K562 (cell line): ENCODE measurements around the gene BIRC6. TPM values are rescaled to one million over a fixed set of nuclear protein-coding genes. Genes with fewer than 3 reads are reported as not detected.

Source experiments
- ATAC-seq: fragments of 200-7000 bp; cut with Tn5 transposase; 3 replicates; pipeline ENCODE4 v1.9.1; 2020; ENCODE audit warnings: moderate library complexity
- BruUV-seq: library from RNA; stranded (reverse); fragments of 400-500 nt; replicated peaks from 2 replicates; lab custom pipeline; 2021; lab: Mats Ljungman, UMichigan
- CTCF ChIA-PET: fragments of 300-600 bp; formaldehyde crosslinking; extraction: SDS; loops from one replicate; lab custom pipeline; 2021; ENCODE audit warnings: low intra/inter-chr PET ratio; lab: Yijun Ruan, JAX
- POLR2A ChIA-PET: fragments of 300-600, 350-650 bp; sonication (Branson Sonifier 250); formaldehyde crosslinking; extraction: SDS; loops from one replicate; lab custom pipeline; 2021; ENCODE audit warnings: antibody characterized with exemption, inconsistent platforms; lab: Yijun Ruan, JAX
- DNase-seq, 4 experiments: peaks; one replicate each; pipeline versions ENCODE4 v3.0.0 to v3.0.0-alpha.2; 2011 to 2018; ENCODE audit warnings: low spot score in 3 of 4, mixed read lengths in 3 of 4; ENCODE audit errors: extremely low read depth in 1 of 4
- FAIRE-seq: peaks from 2 replicates; lab custom pipeline; 2011; peaks lifted over from hg19 to GRCh38; lab: Jason Lieb, UNC
- H2AFZ ChIP-seq: 2 replicates; pipeline ENCODE4 v1.6.0; 2011; ENCODE audit warnings: low read depth, low read length, control low read depth, inconsistent platforms
- H3K27ac ChIP-seq: fragments of 200-600 bp; 3 replicates; pipeline ENCODE4 v1.8.0; 2011; ENCODE audit warnings: low read depth, mild to moderate bottlenecking, control low read depth, inconsistent platforms, low read length, moderate library complexity, mixed read lengths; ENCODE audit errors: extremely low read depth
- H3K27me3 ChIP-seq, 2 experiments: fragments of 300-600 bp in 1 of 2; 2 replicates in 1 of 2; 3 replicates in 1 of 2; pipeline versions ENCODE4 v1.6.0 to v1.8.0; 2011; ENCODE audit warnings: inconsistent platforms in 2 of 2, low read length in 2 of 2, mild to moderate bottlenecking in 1 of 2, mixed read lengths in 1 of 2, moderate library complexity in 1 of 2; ENCODE audit not compliant: control insufficient read depth in 2 of 2, insufficient read depth in 2 of 2
- H3K36me3 ChIP-seq: fragments of 300-600 bp; 3 replicates; pipeline ENCODE4 v1.8.0; 2011; ENCODE audit warnings: mild to moderate bottlenecking, low read length, inconsistent platforms; ENCODE audit not compliant: control insufficient read depth, insufficient read depth
- H3K4me1 ChIP-seq, 2 experiments: fragments of 200-600 bp in 1 of 2; replicated peaks in 1 of 2; 2 replicates in 1 of 2; 3 replicates in 1 of 2; pipeline versions ENCODE4 v1.5.1 to v1.8.0; 2011; ENCODE audit warnings: inconsistent platforms in 2 of 2, low read length in 2 of 2, mild to moderate bottlenecking in 1 of 2, mixed read lengths in 1 of 2, moderate library complexity in 1 of 2; ENCODE audit not compliant: control insufficient read depth in 2 of 2, insufficient read depth in 2 of 2
- H3K4me2 ChIP-seq: 2 replicates; pipeline ENCODE4 v1.6.1; 2011; ENCODE audit warnings: low read length, control low read depth, inconsistent platforms, mixed read lengths; ENCODE audit not compliant: insufficient read depth
- H3K4me3 ChIP-seq: fragments of 200-600 bp; sonication (generic), shearing (Covaris generic); 2 replicates; pipeline ENCODE4 v1.5.1; 2016; ENCODE audit warnings: control low read depth, inconsistent platforms
- H3K79me2 ChIP-seq: fragments of 200-600 bp; 3 replicates; pipeline ENCODE4 v1.8.0; 2011; ENCODE audit warnings: low read length, inconsistent platforms; ENCODE audit not compliant: control insufficient read depth, insufficient read depth
- H3K9ac ChIP-seq, 2 experiments: 2 replicates each; pipeline versions ENCODE4 v1.6.0 to v1.6.1; 2011; ENCODE audit warnings: low read depth in 2 of 2, low read length in 2 of 2, control low read depth in 1 of 2, inconsistent platforms in 1 of 2, mild to moderate bottlenecking in 1 of 2, mixed read lengths in 1 of 2; ENCODE audit not compliant: insufficient read depth in 1 of 2
- H3K9me1 ChIP-seq: one replicate; pipeline ENCODE4 v1.6.0; 2011; ENCODE audit warnings: inconsistent platforms, mild to moderate bottlenecking, low read length, moderate library complexity; ENCODE audit not compliant: control insufficient read depth, insufficient read depth
- H3K9me3 ChIP-seq: replicated peaks from 2 replicates; pipeline ENCODE4 v1.5.1; 2011; ENCODE audit warnings: low read depth, low read length, inconsistent platforms; ENCODE audit not compliant: control insufficient read depth, insufficient read depth
- H4K20me1 ChIP-seq: replicated peaks from 2 replicates; pipeline ENCODE4 v1.6.1; 2011; ENCODE audit warnings: low read length, inconsistent platforms, mixed read lengths; ENCODE audit not compliant: control insufficient read depth, insufficient read depth
- DNMT1 ChIP-seq: fragments of 450-650 bp; IDR thresholded peaks from 2 replicates; pipeline ENCODE4 v1.6.1; 2016; ENCODE audit warnings: antibody characterized with exemption, mild to moderate bottlenecking
- THRAP3 ChIP-seq: fragments of 450-650 bp; IDR thresholded peaks from 2 replicates; pipeline ENCODE4 v1.6.1; 2016; ENCODE audit warnings: mild to moderate bottlenecking, inconsistent platforms, borderline replicate concordance
- ZNF3 ChIP-seq: fragments of 250-450 bp; sonication (Bioruptor Pico); IDR thresholded peaks from 2 replicates; pipeline ENCODE4 v1.5.0; 2021; ENCODE audit warnings: mild to moderate bottlenecking, moderate library complexity
- WGBS: fragments of 100-300 bp; shearing (Covaris generic); methylation state at CpG from one replicate; pipeline ENCODE4 v1.1.6; 2016; ENCODE audit warnings: low coverage, mixed read lengths; ENCODE audit not compliant: insufficient coverage; ENCODE audit errors: missing lambda C conversion rate; 5-methylcytosine and 5-hydroxymethylcytosine counted together
- in situ Hi-C: fragments of 300-500 bp; cut with MboI; formaldehyde crosslinking; loops from 4 replicates; pipeline ENCODE4 v1.15.0; 2018; ENCODE audit warnings: inconsistent platforms, mixed read lengths
- intact Hi-C: fragments of 100-400 bp; cut with micrococcal nuclease; formaldehyde crosslinking; loops from 2 replicates; pipeline ENCODE4 v1.14.2; 2022
- polyA plus RNA-seq, 8 experiments: library from polyadenylated mRNA; depleted of rRNA in 4 of 8; stranded (reverse) in 5 of 8; unstranded in 3 of 8; fragments of >200 nt; fragmentation: Nextera tagmentation in 2 of 8; fragmentation: Illumina TruSeq in 1 of 8; extraction: Ambion mirVana in 2 of 8; extraction: Trizol in 1 of 8; gene quantifications; 2 replicates each; pipeline versions ENCODE4 v1.2.1 to v1.2.3, GENCODE V29; 2011 to 2014; ENCODE audit warnings: inconsistent platforms in 1 of 8, missing spikeins in 1 of 8
- total RNA-seq, 7 experiments: library from RNA; depleted of rRNA in 6 of 7; stranded (reverse); fragments of >200 nt in 6 of 7; fragmentation: Illumina TruSeq in 2 of 7; extraction: Trizol in 2 of 7; gene quantifications; 2 replicates each; pipeline versions ENCODE4 v1.2.1 to v1.2.3, GENCODE V29; 2011 to 2021; ENCODE audit warnings: low replicate concordance in 1 of 7
- TF ChIP-seq, protein P1 (sequence below): fragments of 250-450 bp; sonication (Bioruptor Pico); IDR thresholded peaks from 2 replicates; pipeline ENCODE4 v1.4.0; 2020

The BIRC6 gene
- total and polyA plus RNA-seq, 9 of the 15 experiments (the other 6 are each of a cell fraction or from before 2014, with no cell fraction given): 18.8 to 110 (median 49.8) TPM

DNA sequence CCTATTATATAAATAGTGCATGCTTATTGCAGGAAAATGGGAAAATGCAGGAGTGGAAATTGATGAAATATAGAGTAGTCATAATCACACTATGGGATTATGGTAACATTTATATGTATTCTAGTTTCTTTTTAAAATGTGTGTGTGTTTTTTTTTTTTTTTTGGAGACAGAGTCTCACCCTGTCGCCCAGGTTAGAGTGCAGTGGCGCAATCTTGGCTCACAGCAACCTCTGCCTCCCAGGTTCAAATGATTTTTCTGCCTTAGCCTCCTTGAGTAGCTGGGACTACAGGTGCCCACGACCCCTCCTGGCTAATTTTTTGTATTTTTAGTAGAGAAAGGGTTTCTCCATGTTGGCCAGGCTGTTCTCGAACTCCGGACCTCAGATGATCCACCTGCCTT is 47.0 kb downstream of the BIRC6 start:
- POLR2A ChIA-PET: no interaction called here
- H3K36me3 ChIP-seq: peaks cover 77% of the 10 kb centered on the region; the same call in 2 of the 3 replicates
- WGBS: 82% methylated on average over 3 of the region's 5 CpGs

More for the DNA sequence above, 47.0 kb downstream of the BIRC6 start:
- H3K4me3 ChIP-seq: no peak overlapping the region
- H4K20me1 ChIP-seq: no peaks in the 10 kb centered on the region
- CTCF ChIA-PET: no interaction called here
- no peak for DNase-seq
- no peak for ATAC-seq
- no peaks in the 10 kb centered on the region for H3K27me3 ChIP-seq
- intact Hi-C loops: no loop called here
- no peak overlapping the region for H3K9ac ChIP-seq
- no TSS peak for BruUV-seq
- H3K79me2 ChIP-seq: no peaks in the 10 kb centered on the region
- H3K4me2 ChIP-seq: no peak overlapping the region
- H3K4me1 ChIP-seq: no peaks in the 10 kb centered on the region
- no peak for FAIRE-seq
- no peaks in the 10 kb centered on the region for H3K9me1 ChIP-seq
- TF ChIP-seq, protein P1, sequence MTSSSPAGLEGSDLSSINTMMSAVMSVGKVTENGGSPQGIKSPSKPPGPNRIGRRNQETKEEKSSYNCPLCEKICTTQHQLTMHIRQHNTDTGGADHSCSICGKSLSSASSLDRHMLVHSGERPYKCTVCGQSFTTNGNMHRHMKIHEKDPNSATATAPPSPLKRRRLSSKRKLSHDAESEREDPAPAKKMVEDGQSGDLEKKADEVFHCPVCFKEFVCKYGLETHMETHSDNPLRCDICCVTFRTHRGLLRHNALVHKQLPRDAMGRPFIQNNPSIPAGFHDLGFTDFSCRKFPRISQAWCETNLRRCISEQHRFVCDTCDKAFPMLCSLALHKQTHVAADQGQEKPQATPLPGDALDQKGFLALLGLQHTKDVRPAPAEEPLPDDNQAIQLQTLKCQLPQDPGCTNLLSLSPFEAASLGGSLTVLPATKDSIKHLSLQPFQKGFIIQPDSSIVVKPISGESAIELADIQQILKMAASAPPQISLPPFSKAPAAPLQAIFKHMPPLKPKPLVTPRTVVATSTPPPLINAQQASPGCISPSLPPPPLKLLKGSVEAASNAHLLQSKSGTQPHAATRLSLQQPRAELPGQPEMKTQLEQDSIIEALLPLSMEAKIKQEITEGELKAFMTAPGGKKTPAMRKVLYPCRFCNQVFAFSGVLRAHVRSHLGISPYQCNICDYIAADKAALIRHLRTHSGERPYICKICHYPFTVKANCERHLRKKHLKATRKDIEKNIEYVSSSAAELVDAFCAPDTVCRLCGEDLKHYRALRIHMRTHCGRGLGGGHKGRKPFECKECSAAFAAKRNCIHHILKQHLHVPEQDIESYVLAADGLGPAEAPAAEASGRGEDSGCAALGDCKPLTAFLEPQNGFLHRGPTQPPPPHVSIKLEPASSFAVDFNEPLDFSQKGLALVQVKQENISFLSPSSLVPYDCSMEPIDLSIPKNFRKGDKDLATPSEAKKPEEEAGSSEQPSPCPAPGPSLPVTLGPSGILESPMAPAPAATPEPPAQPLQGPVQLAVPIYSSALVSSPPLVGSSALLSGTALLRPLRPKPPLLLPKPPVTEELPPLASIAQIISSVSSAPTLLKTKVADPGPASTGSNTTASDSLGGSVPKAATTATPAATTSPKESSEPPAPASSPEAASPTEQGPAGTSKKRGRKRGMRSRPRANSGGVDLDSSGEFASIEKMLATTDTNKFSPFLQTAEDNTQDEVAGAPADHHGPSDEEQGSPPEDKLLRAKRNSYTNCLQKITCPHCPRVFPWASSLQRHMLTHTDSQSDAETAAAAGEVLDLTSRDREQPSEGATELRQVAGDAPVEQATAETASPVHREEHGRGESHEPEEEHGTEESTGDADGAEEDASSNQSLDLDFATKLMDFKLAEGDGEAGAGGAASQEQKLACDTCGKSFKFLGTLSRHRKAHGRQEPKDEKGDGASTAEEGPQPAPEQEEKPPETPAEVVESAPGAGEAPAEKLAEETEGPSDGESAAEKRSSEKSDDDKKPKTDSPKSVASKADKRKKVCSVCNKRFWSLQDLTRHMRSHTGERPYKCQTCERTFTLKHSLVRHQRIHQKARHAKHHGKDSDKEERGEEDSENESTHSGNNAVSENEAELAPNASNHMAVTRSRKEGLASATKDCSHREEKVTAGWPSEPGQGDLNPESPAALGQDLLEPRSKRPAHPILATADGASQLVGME: no peak
- TF ChIP-seq DNMT1: no peak
- no peak for TF ChIP-seq THRAP3
- no peak for TF ChIP-seq ZNF3
- in situ Hi-C loops: no loop called here
- no peak overlapping the region for H2AFZ ChIP-seq
- no peaks in the 10 kb centered on the region for H3K9me3 ChIP-seq
- no peak overlapping the region for H3K27ac ChIP-seq
